Measurements from ENCODE around the gene NCSTN. TPM values are rescaled to one million over a fixed set of nuclear protein-coding genes. Genes with fewer than 3 reads are reported as not detected.
A peak's percentile ranks its signal among the peaks of the same experiment; 100 is the strongest.

The NCSTN gene
- 98.1 TPM for polyA plus RNA-seq (2013, experiment 1 of 2)
- polyA plus RNA-seq (2013, experiment 2 of 2) = 95.6 TPM

DNA sequence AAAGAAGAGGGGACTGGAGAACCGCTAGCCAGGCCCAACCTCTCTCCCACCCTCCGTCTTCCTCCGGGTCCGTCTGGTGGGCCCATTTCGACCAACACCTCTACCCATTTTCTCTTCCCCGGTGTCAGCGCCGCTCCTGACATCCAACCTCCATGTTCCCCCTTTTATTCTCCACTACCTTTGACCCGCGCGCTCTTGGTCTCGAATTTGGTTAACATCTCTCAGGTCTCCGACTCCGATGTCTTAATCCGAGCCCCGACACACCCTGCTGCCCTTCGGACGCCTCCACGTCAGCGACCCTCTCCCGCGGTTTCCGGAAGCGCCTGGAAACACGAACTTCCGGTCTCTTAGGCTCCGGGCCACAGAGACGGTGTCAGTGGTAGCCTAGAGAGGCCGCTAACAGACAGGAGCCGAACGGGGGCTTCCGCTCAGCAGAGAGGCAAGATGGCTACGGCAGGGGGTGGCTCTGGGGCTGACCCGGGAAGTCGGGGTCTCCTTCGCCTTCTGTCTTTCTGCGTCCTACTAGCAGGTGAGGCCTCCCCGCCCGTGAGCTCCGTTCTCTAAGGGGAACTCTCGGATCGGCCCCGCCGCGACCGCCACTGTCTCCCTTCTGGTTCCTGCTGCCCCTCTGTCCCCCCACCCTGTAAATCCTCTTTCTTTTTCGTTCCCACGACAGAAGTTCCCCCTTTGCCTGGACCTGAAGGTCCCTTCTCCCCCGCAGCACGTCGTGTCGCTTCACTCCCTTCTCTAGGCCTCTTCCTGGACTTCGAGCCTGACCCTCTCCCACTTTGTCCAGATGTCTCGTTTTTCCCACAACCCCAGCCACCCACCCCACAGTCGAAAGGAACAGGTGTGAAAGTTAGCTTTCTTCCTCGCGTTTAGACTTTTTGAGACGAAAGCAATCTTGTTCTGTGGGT lies at the start of gene NCSTN, which contains the start of gene COPA:
Gene NCSTN, plus strand, starts transcription at position 431 of the 917 bp plus-strand sequence. Its CDS starts 14 bp downstream, at position 445.
Gene COPA, minus strand, starts transcription at position 298 of the 917 bp plus-strand sequence. Its CDS starts 80 bp downstream, at position 218.
- Histone ChIP-seq H3K9me3 (ENCODE audit: control insufficient read depth, low read length) (no peaks in the 10 kb centered on the region), H3K4me1 (ENCODE audit: control insufficient read depth, insufficient read depth, low read length, poor library complexity, severe bottlenecking) (peaks cover 13% of the 10 kb centered on the region), H3K36me3 (ENCODE audit: control insufficient read depth, insufficient read depth, low read length) (peaks cover 63% of the 10 kb centered on the region), H3K4me3 (ENCODE audit: extremely low read depth, insufficient read depth, low read length, poor library complexity, severe bottlenecking) (peak within 1 kb of the TSS; percentile 73), H3K27ac (ENCODE audit: low read depth, low read length, severe bottlenecking) (peak within 1 kb of the TSS; percentile 86)
- WGBS, 2 experiments (ENCODE audit: insufficient coverage in 2 of 2) = 0 to 1% methylated on average over 47 to 51 of the region's 58 CpGs

DNA sequence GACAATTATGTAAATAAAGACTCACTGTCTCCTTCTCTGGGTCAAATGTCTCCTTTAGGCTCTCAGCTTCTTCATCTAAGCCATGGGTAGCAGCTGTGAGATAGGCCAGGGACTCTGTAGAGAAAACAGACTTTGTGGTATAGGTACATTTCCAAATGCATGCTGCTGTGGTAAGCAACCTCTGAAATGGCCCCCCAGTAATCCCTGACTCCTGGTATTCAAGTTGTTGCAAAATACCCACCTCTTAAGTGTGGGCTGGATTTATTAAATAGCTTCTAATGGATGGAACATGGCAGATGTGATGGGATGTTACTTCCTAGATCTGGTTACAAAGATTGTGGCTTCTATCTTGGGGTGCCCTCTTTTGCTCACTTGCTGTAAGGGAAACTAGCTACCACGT lies 47.1 kb upstream of the NCSTN start:
- Histone ChIP-seq H3K9me3 (ENCODE audit: control insufficient read depth, low read length) (no peaks in the 10 kb centered on the region), H3K36me3 (ENCODE audit: control insufficient read depth, insufficient read depth, low read length) (peaks cover 92% of the 10 kb centered on the region), H3K27ac (ENCODE audit: low read depth, low read length, severe bottlenecking) (no peak overlapping the region), H3K4me3 (ENCODE audit: extremely low read depth, insufficient read depth, low read length, poor library complexity, severe bottlenecking) (no peak overlapping the region), H3K4me1 (ENCODE audit: control insufficient read depth, insufficient read depth, low read length, poor library complexity, severe bottlenecking) (no peaks in the 10 kb centered on the region)
- 100% methylated on average over 1 of the region's 1 CpG; no CpG with 5 or more reads in 1 of the 2 experiments for WGBS, 2 experiments (ENCODE audit: insufficient coverage in 2 of 2)

DNA sequence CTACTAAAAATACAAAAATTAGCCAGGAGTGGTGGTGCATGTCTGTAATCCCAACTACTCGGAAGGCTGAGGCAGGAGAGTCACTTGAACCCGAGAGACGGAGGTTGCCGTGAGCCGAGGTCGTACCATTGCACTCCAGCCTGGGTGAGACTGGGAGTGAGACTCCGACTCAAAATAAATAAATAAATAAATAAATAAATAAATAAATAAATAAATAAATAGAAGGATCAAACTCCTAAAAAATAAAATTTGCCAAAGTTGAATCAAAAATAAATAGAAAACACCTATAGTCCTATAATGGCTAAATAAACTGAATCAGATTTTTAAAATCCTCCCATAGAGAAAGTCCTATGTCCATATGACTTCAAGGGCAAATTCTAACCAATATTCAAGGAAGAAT lies 43.0 kb upstream of the NCSTN start:
- Histone ChIP-seq H3K4me1 (ENCODE audit: control insufficient read depth, insufficient read depth, low read length, poor library complexity, severe bottlenecking) (no peaks in the 10 kb centered on the region), H3K4me3 (ENCODE audit: extremely low read depth, insufficient read depth, low read length, poor library complexity, severe bottlenecking) (no peak overlapping the region), H3K27ac (ENCODE audit: low read depth, low read length, severe bottlenecking) (no peak overlapping the region), H3K9me3 (ENCODE audit: control insufficient read depth, low read length) (no peaks in the 10 kb centered on the region), H3K36me3 (ENCODE audit: control insufficient read depth, insufficient read depth, low read length) (peaks cover 85% of the 10 kb centered on the region)
- 67% methylated on average over 3 of the region's 7 CpGs; no CpG with 5 or more reads in 1 of the 2 experiments for WGBS, 2 experiments (ENCODE audit: insufficient coverage in 2 of 2)

DNA sequence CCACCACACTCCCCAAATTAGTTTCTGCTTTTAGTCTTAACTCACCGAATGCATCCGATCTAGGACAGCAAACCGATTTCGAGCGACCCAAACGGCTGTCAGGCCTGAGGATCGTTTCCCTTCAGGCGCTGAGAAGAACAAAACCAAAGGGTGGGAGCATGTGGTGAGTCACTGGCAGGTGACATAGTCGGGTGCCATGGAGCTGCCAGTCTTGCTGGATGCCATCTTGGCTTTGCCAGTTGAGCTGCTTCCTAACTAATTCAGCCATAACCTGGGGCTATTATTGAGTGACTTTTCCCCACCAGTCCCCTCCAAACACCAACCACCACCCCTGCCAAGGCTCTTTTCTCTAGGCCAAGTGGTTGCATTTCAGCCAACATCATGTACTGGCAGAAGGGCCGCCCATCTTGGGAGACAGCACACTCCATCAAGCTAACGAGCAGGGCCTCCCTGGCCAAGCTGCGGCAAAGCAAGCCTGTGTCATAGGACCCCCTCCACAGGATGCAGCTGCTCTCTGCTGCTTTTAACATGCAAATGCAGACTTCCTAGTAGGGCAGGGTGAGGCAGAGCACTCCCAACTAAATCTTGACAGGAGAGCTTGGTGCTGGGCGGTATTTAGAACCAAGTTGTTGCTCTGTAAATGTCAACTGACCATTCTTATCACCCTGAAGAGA lies 35.9 kb upstream of the NCSTN start:
- Histone ChIP-seq H3K36me3 (ENCODE audit: control insufficient read depth, insufficient read depth, low read length) (peaks cover 94% of the 10 kb centered on the region), H3K4me1 (ENCODE audit: control insufficient read depth, insufficient read depth, low read length, poor library complexity, severe bottlenecking) (no peaks in the 10 kb centered on the region), H3K4me3 (ENCODE audit: extremely low read depth, insufficient read depth, low read length, poor library complexity, severe bottlenecking) (no peak overlapping the region), H3K9me3 (ENCODE audit: control insufficient read depth, low read length) (no peaks in the 10 kb centered on the region), H3K27ac (ENCODE audit: low read depth, low read length, severe bottlenecking) (no peak overlapping the region)
- WGBS, 2 experiments (ENCODE audit: insufficient coverage in 2 of 2) = 87 to 88% methylated on average over 10 to 12 of the region's 13 CpGs

DNA sequence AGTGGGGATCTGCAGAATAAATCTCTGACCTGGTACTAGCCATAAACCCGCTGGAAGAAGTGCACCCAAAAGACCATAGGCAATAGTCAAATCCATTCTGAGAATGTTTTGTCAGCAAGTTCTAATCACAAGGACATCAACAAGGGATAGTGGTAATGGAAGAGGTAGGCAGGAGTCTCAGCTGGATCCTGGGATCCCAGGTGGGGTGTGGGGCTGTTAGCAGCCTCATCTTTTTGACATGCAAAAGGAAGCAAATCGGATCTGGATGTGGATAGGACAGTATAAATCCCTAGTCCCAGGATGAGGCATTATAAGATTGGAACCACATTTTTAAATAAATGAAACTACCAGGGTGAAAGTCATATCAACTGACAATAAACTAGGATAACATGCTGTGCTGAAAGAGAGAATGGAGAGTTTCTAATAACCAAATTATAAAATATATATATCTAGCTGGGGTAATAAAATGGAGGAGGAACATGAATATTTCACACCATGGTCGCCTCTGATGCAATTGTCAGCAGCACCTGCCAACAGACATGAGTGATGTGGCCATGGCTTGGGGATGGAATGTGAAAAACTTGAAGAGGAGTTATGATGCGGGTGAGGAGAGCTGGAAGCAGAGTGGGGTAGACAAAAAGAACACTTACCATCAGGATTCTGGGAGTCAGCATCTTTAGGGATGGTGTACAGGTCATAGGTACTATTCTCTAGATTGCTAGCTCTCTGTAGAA lies 34.6 kb upstream of the NCSTN start:
- Histone ChIP-seq H3K4me3 (ENCODE audit: extremely low read depth, insufficient read depth, low read length, poor library complexity, severe bottlenecking) (no peak overlapping the region), H3K4me1 (ENCODE audit: control insufficient read depth, insufficient read depth, low read length, poor library complexity, severe bottlenecking) (no peaks in the 10 kb centered on the region), H3K27ac (ENCODE audit: low read depth, low read length, severe bottlenecking) (no peak overlapping the region), H3K36me3 (ENCODE audit: control insufficient read depth, insufficient read depth, low read length) (peaks cover 96% of the 10 kb centered on the region), H3K9me3 (ENCODE audit: control insufficient read depth, low read length) (no peaks in the 10 kb centered on the region)
- WGBS, 2 experiments (ENCODE audit: insufficient coverage in 2 of 2) = 84 to 90% methylated on average over 3 of the region's 4 CpGs

DNA sequence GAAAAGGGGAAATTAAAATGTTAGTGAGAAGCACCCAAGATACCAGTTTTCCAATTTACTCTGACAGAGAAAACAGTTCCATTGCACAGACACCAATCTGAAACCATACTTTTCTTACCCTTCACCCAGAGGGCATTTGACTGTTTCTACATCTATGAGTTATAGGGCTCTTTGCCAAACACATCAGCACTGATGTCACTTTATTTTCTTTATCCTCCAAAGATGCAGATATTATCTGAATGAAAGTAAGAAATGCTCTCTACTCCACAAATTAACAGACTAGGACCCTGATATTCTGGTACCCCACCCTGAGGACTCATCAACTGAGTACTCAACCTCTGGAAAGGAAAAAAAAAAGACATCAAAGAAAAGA lies 34.0 kb upstream of the NCSTN start:
- H3K36me3 ChIP-seq (ENCODE audit: control insufficient read depth, insufficient read depth, low read length) = peaks cover 96% of the 10 kb centered on the region
- H3K4me3 ChIP-seq (ENCODE audit: extremely low read depth, insufficient read depth, low read length, poor library complexity, severe bottlenecking) = no peak overlapping the region
- no peak overlapping the region for H3K27ac ChIP-seq (ENCODE audit: low read depth, low read length, severe bottlenecking)
- H3K9me3 ChIP-seq (ENCODE audit: control insufficient read depth, low read length) = no peaks in the 10 kb centered on the region
- no peaks in the 10 kb centered on the region for H3K4me1 ChIP-seq (ENCODE audit: control insufficient read depth, insufficient read depth, low read length, poor library complexity, severe bottlenecking)

DNA sequence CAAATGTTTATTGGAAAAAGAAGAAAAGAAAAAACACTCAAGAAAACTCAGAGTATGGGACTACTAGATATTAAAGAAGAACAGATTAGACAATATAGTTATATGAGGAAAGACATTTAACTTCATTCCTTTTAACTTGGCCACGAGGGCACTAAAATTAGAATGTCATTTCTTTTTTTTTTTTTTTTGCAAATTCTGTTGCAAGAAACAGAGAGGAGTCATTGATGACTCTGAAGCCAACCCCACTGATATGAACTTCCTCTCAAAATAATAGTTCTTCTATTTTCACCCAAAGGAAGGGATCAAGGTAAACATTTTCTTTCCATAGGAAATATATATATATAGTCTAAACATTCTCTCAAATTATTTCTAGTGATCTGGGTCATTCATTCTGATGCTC lies 33.6 kb upstream of the NCSTN start:
- no peak overlapping the region for H3K4me3 ChIP-seq (ENCODE audit: extremely low read depth, insufficient read depth, low read length, poor library complexity, severe bottlenecking)
- no CpG with 5 or more reads among the region's 1 CpG for WGBS, 2 experiments (ENCODE audit: insufficient coverage in 2 of 2)
- H3K27ac ChIP-seq (ENCODE audit: low read depth, low read length, severe bottlenecking) = no peak overlapping the region
- H3K36me3 ChIP-seq (ENCODE audit: control insufficient read depth, insufficient read depth, low read length) = peaks cover 96% of the 10 kb centered on the region
- H3K4me1 ChIP-seq (ENCODE audit: control insufficient read depth, insufficient read depth, low read length, poor library complexity, severe bottlenecking) = no peaks in the 10 kb centered on the region
- no peaks in the 10 kb centered on the region for H3K9me3 ChIP-seq (ENCODE audit: control insufficient read depth, low read length)

DNA sequence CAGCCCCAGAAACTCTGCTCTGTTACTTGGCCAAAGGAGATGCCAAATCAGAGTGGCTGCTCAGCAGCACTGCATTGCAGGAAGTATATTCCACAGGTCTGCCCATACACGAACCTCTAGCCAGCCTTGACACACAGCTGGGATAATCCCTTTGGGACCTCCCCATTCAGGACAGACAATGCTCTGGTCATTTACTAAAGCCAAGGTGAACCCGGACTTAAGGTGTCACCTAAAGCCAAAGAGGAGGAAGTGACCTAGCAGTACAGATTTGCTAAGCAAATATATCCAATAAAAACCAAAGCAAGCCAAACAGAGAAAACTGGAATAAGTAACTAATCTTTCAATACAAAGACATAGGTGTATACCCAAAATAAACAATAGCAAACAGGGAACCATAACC lies 27.8 kb upstream of the NCSTN start:
- H3K27ac ChIP-seq (ENCODE audit: low read depth, low read length, severe bottlenecking) = no peak overlapping the region
- 89 to 100% methylated on average over 1 to 2 of the region's 2 CpGs for WGBS, 2 experiments (ENCODE audit: insufficient coverage in 2 of 2)
- H3K9me3 ChIP-seq (ENCODE audit: control insufficient read depth, low read length) = no peaks in the 10 kb centered on the region
- H3K4me1 ChIP-seq (ENCODE audit: control insufficient read depth, insufficient read depth, low read length, poor library complexity, severe bottlenecking) = no peaks in the 10 kb centered on the region
- peaks cover 83% of the 10 kb centered on the region for H3K36me3 ChIP-seq (ENCODE audit: control insufficient read depth, insufficient read depth, low read length)
- no peak overlapping the region for H3K4me3 ChIP-seq (ENCODE audit: extremely low read depth, insufficient read depth, low read length, poor library complexity, severe bottlenecking)

DNA sequence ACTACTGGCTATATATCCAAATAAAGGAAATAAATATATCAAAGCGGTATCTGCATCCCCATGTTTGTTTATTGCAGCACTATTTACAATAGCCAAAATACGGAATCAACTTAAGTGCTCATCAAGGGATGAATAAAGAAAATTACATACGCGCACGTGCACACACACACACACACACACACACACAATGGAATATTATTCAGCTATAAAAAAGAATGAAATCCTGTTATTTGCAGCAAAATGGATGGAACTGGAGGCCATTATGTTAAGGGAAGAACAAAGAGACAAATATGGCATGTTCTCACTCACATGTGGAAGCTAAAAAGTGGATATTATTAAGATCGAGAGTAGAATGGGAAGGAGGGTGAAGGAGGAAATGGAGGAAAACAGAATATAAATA lies 20.4 kb upstream of the NCSTN start:
- Histone ChIP-seq H3K27ac (ENCODE audit: low read depth, low read length, severe bottlenecking) (no peak overlapping the region), H3K4me1 (ENCODE audit: control insufficient read depth, insufficient read depth, low read length, poor library complexity, severe bottlenecking) (no peaks in the 10 kb centered on the region), H3K4me3 (ENCODE audit: extremely low read depth, insufficient read depth, low read length, poor library complexity, severe bottlenecking) (no peak overlapping the region), H3K36me3 (ENCODE audit: control insufficient read depth, insufficient read depth, low read length) (peaks cover 85% of the 10 kb centered on the region), H3K9me3 (ENCODE audit: control insufficient read depth, low read length) (no peaks in the 10 kb centered on the region)
- WGBS, 2 experiments (ENCODE audit: insufficient coverage in 2 of 2) = 86% methylated on average over 1 of the region's 6 CpGs; no CpG with 5 or more reads in 1 of the 2 experiments

DNA sequence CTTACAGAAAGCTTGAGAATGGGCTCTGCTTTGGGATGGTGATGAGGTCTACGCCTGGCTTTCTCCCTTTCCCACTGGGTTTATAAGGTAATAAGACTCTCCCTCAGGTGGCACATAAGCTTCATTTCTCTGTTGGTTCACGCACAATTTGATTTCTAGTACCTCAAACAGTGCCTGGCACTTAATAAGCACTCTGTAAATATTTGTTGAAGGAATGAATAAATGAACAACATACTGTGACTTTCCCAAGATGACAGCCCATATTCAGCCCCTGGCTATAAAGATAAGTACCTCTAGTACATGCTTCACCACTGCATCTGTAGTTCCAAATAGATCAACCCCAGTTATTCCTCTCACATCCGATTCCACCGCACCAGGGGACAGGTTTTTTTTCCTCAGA lies 17.9 kb upstream of the NCSTN start:
- H3K27ac ChIP-seq (ENCODE audit: low read depth, low read length, severe bottlenecking) = no peak overlapping the region
- no peaks in the 10 kb centered on the region for H3K9me3 ChIP-seq (ENCODE audit: control insufficient read depth, low read length)
- WGBS, 2 experiments (ENCODE audit: insufficient coverage in 2 of 2) = 100% methylated on average over 1 of the region's 4 CpGs; no CpG with 5 or more reads in 1 of the 2 experiments

More for the DNA sequence above, 17.9 kb upstream of the NCSTN start:
- peaks cover 98% of the 10 kb centered on the region for H3K36me3 ChIP-seq (ENCODE audit: control insufficient read depth, insufficient read depth, low read length)
- H3K4me3 ChIP-seq (ENCODE audit: extremely low read depth, insufficient read depth, low read length, poor library complexity, severe bottlenecking) = no peak overlapping the region
- no peaks in the 10 kb centered on the region for H3K4me1 ChIP-seq (ENCODE audit: control insufficient read depth, insufficient read depth, low read length, poor library complexity, severe bottlenecking)

Data from mesodermal cell (in vitro differentiated cells).